Endodermal cell (in vitro differentiated cells): Measurements from ENCODE around the gene PADI6. TPM values are rescaled to one million over a fixed set of nuclear protein-coding genes. Genes with fewer than 3 reads are reported as not detected.

ENCODE experiments used
- DNase-seq: peaks from one replicate; pipeline ENCODE4 v3.0.0-alpha.2; 2017
- H3K27ac ChIP-seq: 2 replicates; pipeline ENCODE4 v1.5.1; 2013; ENCODE audit warnings: mild to moderate bottlenecking, low read depth, low read length, moderate library complexity
- H3K27me3 ChIP-seq: 2 replicates; pipeline ENCODE4 v1.6.1; 2013; ENCODE audit warnings: mild to moderate bottlenecking, low read length, moderate library complexity; ENCODE audit not compliant: insufficient read depth, control insufficient read depth, poor library complexity, severe bottlenecking
- H3K36me3 ChIP-seq: 2 replicates; pipeline ENCODE4 v1.7.0; 2013; ENCODE audit warnings: mild to moderate bottlenecking, low read length, moderate library complexity; ENCODE audit not compliant: control insufficient read depth, insufficient read depth
- H3K4me1 ChIP-seq: one replicate; pipeline ENCODE4 v1.7.0; 2013; ENCODE audit warnings: low read length; ENCODE audit not compliant: control insufficient read depth, insufficient read depth
- H3K4me3 ChIP-seq: 2 replicates; pipeline ENCODE4 v1.5.1; 2013; ENCODE audit warnings: mild to moderate bottlenecking, low read length, moderate library complexity
- H3K9ac ChIP-seq: 2 replicates; pipeline ENCODE4 v1.6.1; 2013; ENCODE audit warnings: mild to moderate bottlenecking, low read length, moderate library complexity; ENCODE audit not compliant: poor library complexity, severe bottlenecking; ENCODE audit errors: extremely low read depth
- H3K9me3 ChIP-seq: 2 replicates; pipeline ENCODE4 v1.6.1; 2013; ENCODE audit warnings: mild to moderate bottlenecking, low read length, moderate library complexity; ENCODE audit not compliant: control insufficient read depth
- H3K27ac Mint-ChIP-seq: 2 replicates; pipeline ENCODE4 v1.8.0; 2020; ENCODE audit warnings: mixed read lengths
- H3K27me3 Mint-ChIP-seq: 2 replicates; pipeline ENCODE4 v1.8.0; 2021; ENCODE audit warnings: mild to moderate bottlenecking, mixed read lengths; ENCODE audit not compliant: insufficient read depth
- H3K36me3 Mint-ChIP-seq: 2 replicates; pipeline ENCODE4 v1.8.0; 2020; ENCODE audit warnings: low read depth, mixed read lengths
- H3K4me1 Mint-ChIP-seq: 2 replicates; pipeline ENCODE4 v1.8.0; 2020; ENCODE audit warnings: mixed read lengths
- H3K4me3 Mint-ChIP-seq: 2 replicates; pipeline ENCODE4 v1.8.0; 2020; ENCODE audit warnings: mild to moderate bottlenecking, moderate library complexity, mixed read lengths
- H3K9me3 Mint-ChIP-seq: 2 replicates; pipeline ENCODE4 v1.8.0; 2020; ENCODE audit warnings: mild to moderate bottlenecking, mixed read lengths
- WGBS, 2 experiments: methylation state at CpG; one replicate each; pipeline versions ENCODE4 v1.1.5 to v1.1.7; 2013; ENCODE audit warnings: missing lambda C conversion rate in 2 of 2, mixed read lengths in 1 of 2; ENCODE audit not compliant: insufficient coverage in 1 of 2, insufficient read length in 1 of 2; 5-methylcytosine and 5-hydroxymethylcytosine counted together
- total RNA-seq, 2 donors: library from RNA; stranded (reverse); fragmentation: NEBNext Ultra II Directional in 1 of 2; extraction: Animal tissue kit (Norgen Biotek cat#: 25700) in 1 of 2; gene quantifications; 2 replicates in 1 of 2; 3 replicates in 1 of 2; pipeline ENCODE4 v1.2.1, GENCODE V29; 2021
- TF ChIP-seq, protein P1 (sequence below): fragments of 200-600 bp; sonication (generic); conservative IDR thresholded peaks from 2 replicates; pipeline ENCODE4 v1.5.0; 2021; ENCODE audit warnings: antibody characterized with exemption, mild to moderate bottlenecking

The PADI6 gene
- total RNA-seq, 2 donors from 2014 or later = not detected

- Histone ChIP-seq H3K9me3 (no peaks in the 10 kb centered on the region), H3K36me3 (peaks cover 94% of the 10 kb centered on the region), H3K27ac (no peak overlapping the region), H3K9ac (no peak overlapping the region), H3K27me3 (no peaks in the 10 kb centered on the region), H3K4me1 (no peaks in the 10 kb centered on the region), H3K4me3 (no peak overlapping the region)
- Mint-ChIP-seq H3K4me1 (peaks cover 12% of the 10 kb centered on the region), H3K27me3 (no peaks in the 10 kb centered on the region), H3K36me3 (peaks cover 93% of the 10 kb centered on the region), H3K9me3 (no peaks in the 10 kb centered on the region), H3K27ac (peak overlapping the region; percentile 26), H3K4me3 (no peak overlapping the region)
- no peak for DNase-seq
- 97 to 98% methylated on average over 20 of the region's 20 CpGs for WGBS, 2 experiments
- TF ChIP-seq, protein P1, sequence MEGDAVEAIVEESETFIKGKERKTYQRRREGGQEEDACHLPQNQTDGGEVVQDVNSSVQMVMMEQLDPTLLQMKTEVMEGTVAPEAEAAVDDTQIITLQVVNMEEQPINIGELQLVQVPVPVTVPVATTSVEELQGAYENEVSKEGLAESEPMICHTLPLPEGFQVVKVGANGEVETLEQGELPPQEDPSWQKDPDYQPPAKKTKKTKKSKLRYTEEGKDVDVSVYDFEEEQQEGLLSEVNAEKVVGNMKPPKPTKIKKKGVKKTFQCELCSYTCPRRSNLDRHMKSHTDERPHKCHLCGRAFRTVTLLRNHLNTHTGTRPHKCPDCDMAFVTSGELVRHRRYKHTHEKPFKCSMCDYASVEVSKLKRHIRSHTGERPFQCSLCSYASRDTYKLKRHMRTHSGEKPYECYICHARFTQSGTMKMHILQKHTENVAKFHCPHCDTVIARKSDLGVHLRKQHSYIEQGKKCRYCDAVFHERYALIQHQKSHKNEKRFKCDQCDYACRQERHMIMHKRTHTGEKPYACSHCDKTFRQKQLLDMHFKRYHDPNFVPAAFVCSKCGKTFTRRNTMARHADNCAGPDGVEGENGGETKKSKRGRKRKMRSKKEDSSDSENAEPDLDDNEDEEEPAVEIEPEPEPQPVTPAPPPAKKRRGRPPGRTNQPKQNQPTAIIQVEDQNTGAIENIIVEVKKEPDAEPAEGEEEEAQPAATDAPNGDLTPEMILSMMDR = no peak
Observed at GRCh38 chr1:17416389-17416788, 44.4 kb downstream of the PADI6 start.

- no peaks in the 10 kb centered on the region for H3K9me3 Mint-ChIP-seq
- H3K4me1 Mint-ChIP-seq = no peaks in the 10 kb centered on the region
- no peak overlapping the region for H3K9ac ChIP-seq
- H3K27ac ChIP-seq = no peak overlapping the region
- DNase-seq = peak; percentile 94
- no peaks in the 10 kb centered on the region for H3K27me3 ChIP-seq
- 60 to 84% methylated on average over 23 to 42 of the region's 42 CpGs for WGBS, 2 experiments
- H3K27me3 Mint-ChIP-seq = no peaks in the 10 kb centered on the region
- H3K4me1 ChIP-seq = no peaks in the 10 kb centered on the region
- no peak overlapping the region for H3K4me3 Mint-ChIP-seq
- TF ChIP-seq, protein P1 = peak; percentile 100
- peaks cover 91% of the 10 kb centered on the region for H3K36me3 Mint-ChIP-seq
- H3K27ac Mint-ChIP-seq = peak overlapping the region; percentile 52
- peaks cover 95% of the 10 kb centered on the region for H3K36me3 ChIP-seq
- no peaks in the 10 kb centered on the region for H3K9me3 ChIP-seq
- H3K4me3 ChIP-seq = no peak overlapping the region
Observed at GRCh38 chr1:17419626-17420328, 47.8 kb downstream of the PADI6 start.

DNA sequence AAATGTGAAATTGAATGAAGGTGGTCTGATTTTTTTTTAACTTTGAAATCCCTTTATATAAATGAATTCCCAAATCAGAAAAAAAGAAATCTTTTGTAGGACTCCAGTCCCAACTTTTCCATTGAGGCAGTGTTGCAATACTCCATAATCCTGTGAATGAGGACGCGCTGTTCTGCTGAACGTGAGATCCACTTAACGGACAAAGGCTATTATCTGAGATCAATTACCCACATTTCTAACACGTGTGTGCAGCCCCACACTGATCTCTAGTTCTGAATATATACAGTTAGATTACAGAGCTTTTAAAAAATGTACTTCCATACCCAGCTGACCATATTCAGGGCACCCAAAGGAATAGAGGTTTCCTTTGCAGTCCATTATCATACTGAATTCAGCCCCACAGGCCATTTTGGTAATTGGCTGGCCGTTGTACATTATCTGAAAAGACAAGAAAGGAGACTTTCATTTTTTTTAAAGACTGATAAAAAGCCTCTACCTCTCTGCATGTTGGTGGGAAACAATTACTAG, 48.5 kb downstream of the PADI6 start:
- no peaks in the 10 kb centered on the region for H3K9me3 ChIP-seq
- WGBS, 2 experiments = 92 to 96% methylated on average over 5 to 6 of the region's 6 CpGs
- H3K27me3 ChIP-seq = no peaks in the 10 kb centered on the region
- Mint-ChIP-seq H3K36me3 (peaks cover 91% of the 10 kb centered on the region), H3K9me3 (no peaks in the 10 kb centered on the region), H3K4me1 (no peaks in the 10 kb centered on the region), H3K4me3 (no peak overlapping the region), H3K27ac (no peak overlapping the region), H3K27me3 (no peaks in the 10 kb centered on the region)
- peaks cover 95% of the 10 kb centered on the region for H3K36me3 ChIP-seq
- no peak overlapping the region for H3K4me3 ChIP-seq
- TF ChIP-seq, protein P1 = no peak
- H3K27ac ChIP-seq = no peak overlapping the region
- H3K4me1 ChIP-seq = no peaks in the 10 kb centered on the region
- H3K9ac ChIP-seq = no peak overlapping the region
- no peak for DNase-seq
